ENCODE results near the gene SMAD6. TPM values are rescaled to one million over a fixed set of nuclear protein-coding genes. Genes with fewer than 3 reads are reported as not detected.

The SMAD6 gene
- total RNA-seq, 1 donor, result 31.8 TPM

DNA sequence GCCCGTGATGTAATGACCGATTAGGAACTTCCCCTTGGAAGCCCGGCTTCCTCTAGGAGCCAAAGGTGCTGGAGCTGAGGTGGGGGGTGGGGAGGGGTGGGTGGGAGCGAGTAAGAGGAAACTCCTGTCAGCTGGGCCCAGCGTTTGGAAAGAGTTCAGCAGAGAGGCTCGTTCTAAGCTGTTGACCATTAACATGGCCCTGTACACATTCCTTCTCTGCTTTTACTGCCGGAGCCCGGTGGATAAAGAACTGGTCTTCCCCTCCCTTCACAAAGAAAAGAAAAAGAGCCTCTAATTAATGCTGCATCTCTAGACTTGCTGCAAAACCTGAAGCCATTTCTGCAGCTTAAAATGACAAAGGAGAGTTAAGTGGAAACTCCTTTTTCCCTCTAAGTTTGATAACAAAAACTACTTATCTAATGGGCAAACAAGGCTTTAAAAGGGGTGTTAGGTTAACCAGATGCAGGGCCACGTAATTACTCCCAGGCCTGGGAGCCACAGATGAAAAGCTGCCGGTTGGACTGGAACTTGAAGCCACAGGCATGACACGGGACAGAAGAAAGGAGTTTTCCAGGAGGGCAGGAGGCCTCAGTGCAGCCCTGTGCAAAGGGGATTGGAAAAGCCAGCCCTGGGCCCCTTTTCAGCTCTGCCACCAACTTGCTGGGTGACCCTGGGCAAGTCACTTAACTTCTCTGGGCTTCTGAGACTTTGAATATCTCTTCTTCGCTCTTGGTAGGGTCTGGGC lies 71.3 kb downstream of the SMAD6 start:
- Histone ChIP-seq H3K9me3 (ENCODE audit: low read depth, low read length) (no peaks in the 10 kb centered on the region), H3K36me3 (ENCODE audit: insufficient read depth, low read length) (peaks cover 13% of the 10 kb centered on the region), H3K27ac (ENCODE audit: low read depth, low read length) (peak overlapping the region; percentile 68), H3K27me3 (ENCODE audit: insufficient read depth, low read length) (no peaks in the 10 kb centered on the region), H3K79me2 (ENCODE audit: insufficient read depth, low read length) (peaks cover 96% of the 10 kb centered on the region), H2AFZ (ENCODE audit: low read length) (no peak overlapping the region), H4K20me1 (ENCODE audit: insufficient read depth, low read length) (peaks cover 52% of the 10 kb centered on the region), H3K4me2 (ENCODE audit: insufficient read depth, low read length) (peak overlapping the region; percentile 45), H3K4me3 (ENCODE audit: insufficient read depth, low read length) (no peak overlapping the region), H3K4me1 (ENCODE audit: insufficient read depth, low read length) (peaks cover 59% of the 10 kb centered on the region)
- TF ChIP-seq, protein P1, sequence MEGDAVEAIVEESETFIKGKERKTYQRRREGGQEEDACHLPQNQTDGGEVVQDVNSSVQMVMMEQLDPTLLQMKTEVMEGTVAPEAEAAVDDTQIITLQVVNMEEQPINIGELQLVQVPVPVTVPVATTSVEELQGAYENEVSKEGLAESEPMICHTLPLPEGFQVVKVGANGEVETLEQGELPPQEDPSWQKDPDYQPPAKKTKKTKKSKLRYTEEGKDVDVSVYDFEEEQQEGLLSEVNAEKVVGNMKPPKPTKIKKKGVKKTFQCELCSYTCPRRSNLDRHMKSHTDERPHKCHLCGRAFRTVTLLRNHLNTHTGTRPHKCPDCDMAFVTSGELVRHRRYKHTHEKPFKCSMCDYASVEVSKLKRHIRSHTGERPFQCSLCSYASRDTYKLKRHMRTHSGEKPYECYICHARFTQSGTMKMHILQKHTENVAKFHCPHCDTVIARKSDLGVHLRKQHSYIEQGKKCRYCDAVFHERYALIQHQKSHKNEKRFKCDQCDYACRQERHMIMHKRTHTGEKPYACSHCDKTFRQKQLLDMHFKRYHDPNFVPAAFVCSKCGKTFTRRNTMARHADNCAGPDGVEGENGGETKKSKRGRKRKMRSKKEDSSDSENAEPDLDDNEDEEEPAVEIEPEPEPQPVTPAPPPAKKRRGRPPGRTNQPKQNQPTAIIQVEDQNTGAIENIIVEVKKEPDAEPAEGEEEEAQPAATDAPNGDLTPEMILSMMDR (IDR thresholded peaks at IDR 0.05; ENCODE audit: extremely low read depth, low read depth, low read length), result no peak
- DNase-seq (ENCODE audit: insufficient read length, low spot score, missing footprints), result no peak

DNA sequence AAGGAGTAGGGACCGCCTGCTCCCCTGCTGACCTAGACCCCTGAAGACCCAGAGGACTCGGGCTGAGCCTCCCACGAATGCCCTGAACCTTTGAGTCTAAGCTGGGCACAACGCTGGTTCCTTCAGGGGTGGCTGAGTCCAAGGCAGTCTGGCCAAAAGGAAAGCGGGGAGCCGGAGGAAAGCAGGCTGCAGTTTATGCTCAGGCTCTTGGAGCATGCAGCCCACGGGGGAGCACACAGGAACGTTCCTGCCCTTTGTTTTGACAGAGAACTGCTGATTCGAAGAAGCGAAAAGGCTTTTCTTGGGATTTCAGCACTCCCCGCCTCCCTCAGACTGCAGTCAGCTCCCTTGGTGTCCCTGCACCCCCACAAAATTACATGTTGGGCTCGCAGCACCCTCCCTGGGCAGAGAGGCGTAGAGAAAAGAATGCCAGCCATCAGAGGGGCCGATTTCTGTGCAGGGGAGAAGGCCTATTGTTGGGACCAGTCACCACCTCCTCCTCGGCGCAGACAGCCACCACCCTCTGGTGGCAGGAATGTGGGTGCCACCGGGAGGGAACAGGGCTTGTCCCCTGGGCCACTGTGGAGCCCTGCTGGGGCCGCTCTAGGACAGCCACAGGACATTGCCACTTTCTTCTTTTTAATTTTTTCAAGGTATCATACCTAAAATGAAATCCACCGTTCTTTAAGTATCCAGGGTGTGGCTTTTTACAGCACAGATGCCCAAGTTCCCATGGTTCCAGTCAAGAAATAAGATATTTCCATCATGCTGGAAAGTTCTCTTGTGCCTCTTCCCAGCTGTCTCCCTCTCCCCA lies 72.2 kb downstream of the SMAD6 start:
- peak overlapping the region; percentile 68 for H3K27ac ChIP-seq (ENCODE audit: low read depth, low read length)
- H3K9me3 ChIP-seq (ENCODE audit: low read depth, low read length), result no peaks in the 10 kb centered on the region
- peak overlapping the region; percentile 45 for H3K4me2 ChIP-seq (ENCODE audit: insufficient read depth, low read length)
- H3K36me3 ChIP-seq (ENCODE audit: insufficient read depth, low read length), result peaks cover 13% of the 10 kb centered on the region
- DNase-seq (ENCODE audit: insufficient read length, low spot score, missing footprints), result peak; percentile 97
- H2AFZ ChIP-seq (ENCODE audit: low read length), result no peak overlapping the region
- H3K4me1 ChIP-seq (ENCODE audit: insufficient read depth, low read length), result peaks cover 61% of the 10 kb centered on the region
- H3K79me2 ChIP-seq (ENCODE audit: insufficient read depth, low read length), result peaks cover 96% of the 10 kb centered on the region
- H3K27me3 ChIP-seq (ENCODE audit: insufficient read depth, low read length), result no peaks in the 10 kb centered on the region
- H4K20me1 ChIP-seq (ENCODE audit: insufficient read depth, low read length), result peaks cover 46% of the 10 kb centered on the region
- TF ChIP-seq, protein P1 (IDR thresholded peaks at IDR 0.05; ENCODE audit: extremely low read depth, low read depth, low read length), result peak; percentile 94
- H3K4me3 ChIP-seq (ENCODE audit: insufficient read depth, low read length), result peak overlapping the region; percentile 30

DNA sequence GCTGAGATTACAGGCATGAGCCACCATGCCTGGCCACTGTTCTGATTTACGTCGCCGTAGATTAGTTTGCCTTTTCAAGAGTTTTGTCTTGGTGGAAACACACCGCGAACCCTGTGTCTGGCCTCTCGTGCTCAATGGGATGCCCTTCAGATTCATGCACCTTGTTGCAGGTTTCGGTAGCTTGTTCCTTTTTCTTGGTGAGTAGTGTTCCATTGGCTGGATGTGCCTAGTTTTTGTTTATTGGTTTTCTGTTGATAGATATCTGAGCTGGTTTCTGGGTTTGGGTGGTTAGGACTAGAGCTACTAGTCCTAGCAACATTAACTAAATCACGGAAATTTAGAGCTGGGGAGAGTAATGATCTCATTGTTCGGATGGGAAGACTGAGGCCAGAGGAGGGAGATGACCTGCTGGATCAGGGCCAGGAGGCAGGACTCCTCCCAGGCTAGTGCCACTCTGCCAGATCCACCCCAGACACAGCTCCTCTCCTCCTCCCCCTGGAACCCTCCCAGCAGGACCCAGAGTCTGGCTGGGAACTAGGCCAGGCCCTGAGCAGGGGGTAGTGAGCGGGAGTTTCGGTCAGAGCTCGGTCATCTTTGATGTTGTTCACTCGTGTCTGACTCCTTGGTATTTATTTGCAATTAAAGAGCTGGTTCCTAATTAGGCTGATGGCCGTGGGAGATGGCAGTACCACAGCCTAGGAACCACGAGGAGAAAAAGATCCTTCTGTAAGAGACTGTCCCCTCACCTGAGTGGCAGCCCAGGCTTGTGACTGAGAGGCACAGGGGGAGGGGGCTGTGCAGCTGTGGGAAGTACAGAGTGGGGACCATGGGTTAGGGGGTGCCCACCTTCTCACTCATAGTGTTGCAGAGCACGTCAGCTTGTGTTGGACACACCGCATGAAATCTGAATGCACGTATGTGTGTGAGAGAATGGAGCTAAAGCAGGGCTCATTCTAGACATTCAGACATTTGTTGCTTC lies 73.4 kb downstream of the SMAD6 start:
- DNase-seq (ENCODE audit: insufficient read length, low spot score, missing footprints), result peak; percentile 80
- H3K4me2 ChIP-seq (ENCODE audit: insufficient read depth, low read length), result no peak overlapping the region
- TF ChIP-seq, protein P1 (IDR thresholded peaks at IDR 0.05; ENCODE audit: extremely low read depth, low read depth, low read length), result no peak
- H4K20me1 ChIP-seq (ENCODE audit: insufficient read depth, low read length), result peaks cover 39% of the 10 kb centered on the region
- H3K4me3 ChIP-seq (ENCODE audit: insufficient read depth, low read length), result no peak overlapping the region
- peaks cover 68% of the 10 kb centered on the region for H3K4me1 ChIP-seq (ENCODE audit: insufficient read depth, low read length)
- no peaks in the 10 kb centered on the region for H3K27me3 ChIP-seq (ENCODE audit: insufficient read depth, low read length)
- H3K27ac ChIP-seq (ENCODE audit: low read depth, low read length), result no peak overlapping the region
- no peak overlapping the region for H2AFZ ChIP-seq (ENCODE audit: low read length)
- H3K36me3 ChIP-seq (ENCODE audit: insufficient read depth, low read length), result peaks cover 13% of the 10 kb centered on the region
- H3K9me3 ChIP-seq (ENCODE audit: low read depth, low read length), result no peaks in the 10 kb centered on the region
- H3K79me2 ChIP-seq (ENCODE audit: insufficient read depth, low read length), result peaks cover 96% of the 10 kb centered on the region

Data from osteoblast (primary cell).